HepG2 (cell line): ENCODE results near the gene DCLRE1C. TPM values are rescaled to one million over a fixed set of nuclear protein-coding genes. Genes with fewer than 3 reads are reported as not detected.

Source experiments
- E2F5 ChIP-seq: sonication (generic); formaldehyde crosslinking; conservative IDR thresholded peaks from 2 replicates; pipeline ENCODE4 v1.4.0; 2020; ENCODE audit warnings: missing genetic modification reagents
- EEA1 ChIP-seq: sonication (generic); formaldehyde crosslinking; IDR thresholded peaks from 2 replicates; pipeline ENCODE4 v1.5.1; 2020; ENCODE audit warnings: mild to moderate bottlenecking, missing genetic modification reagents, borderline replicate concordance
- MXD3 ChIP-seq: IDR thresholded peaks from 2 replicates; pipeline ENCODE4 v1.6.1; 2016; ENCODE audit warnings: mild to moderate bottlenecking, missing biosample characterization, missing genetic modification reagents
- NFKBIZ ChIP-seq: IDR thresholded peaks from 2 replicates; pipeline ENCODE4 v1.6.1; 2018; ENCODE audit warnings: missing genetic modification reagents, missing compliant biosample characterization
- RBM22 ChIP-seq: fragments of 200-400 bp; formaldehyde crosslinking; optimal IDR thresholded peaks from 2 replicates; pipeline ENCODE3; 2017; ENCODE audit warnings: mild to moderate bottlenecking, low read length, moderate library complexity
- SALL2 ChIP-seq: sonication (generic); formaldehyde crosslinking; IDR thresholded peaks from 2 replicates; pipeline ENCODE4 v1.8.1; 2023; ENCODE audit warnings: mild to moderate bottlenecking, missing genetic modification reagents, inconsistent platforms
- SMAD3 ChIP-seq: sonication (generic); formaldehyde crosslinking; IDR thresholded peaks from 2 replicates; pipeline ENCODE4 v1.4.0; 2020; ENCODE audit warnings: missing genetic modification reagents
- TBP ChIP-seq: sonication (generic); formaldehyde crosslinking; IDR thresholded peaks from 2 replicates; pipeline ENCODE4 v1.5.0; 2020; ENCODE audit warnings: missing genetic modification reagents
- TEAD2 ChIP-seq: sonication (generic); formaldehyde crosslinking; IDR thresholded peaks from 2 replicates; pipeline ENCODE4 v1.9.0; 2021; ENCODE audit warnings: missing genetic modification reagents
- ZBTB40 ChIP-seq, 2 experiments: fragments of 450-650 bp in 1 of 2; sonication (generic) in 1 of 2; formaldehyde crosslinking in 1 of 2; IDR thresholded peaks; 2 replicates each; pipeline versions ENCODE4 v1.6.1 to v1.8.0; 2016 to 2022; ENCODE audit warnings: antibody characterized with exemption in 1 of 2, mild to moderate bottlenecking in 1 of 2, missing genetic modification reagents in 1 of 2
- ZFP36 ChIP-seq: fragments of 150-350 bp; IDR thresholded peaks from 2 replicates; pipeline ENCODE4 v1.6.1; 2018; ENCODE audit warnings: borderline replicate concordance, low read length, low read depth; ENCODE audit not compliant: partially characterized antibody
- ZNF207 ChIP-seq: fragments of 450-650 bp; IDR thresholded peaks from 2 replicates; pipeline ENCODE4 v1.6.1; 2016; ENCODE audit warnings: antibody characterized with exemption, borderline replicate concordance
- ZNF333 ChIP-seq: sonication (generic); formaldehyde crosslinking; IDR thresholded peaks from 2 replicates; pipeline ENCODE4 v1.4.0; 2020; ENCODE audit warnings: mild to moderate bottlenecking, missing genetic modification reagents, borderline replicate concordance
- ZNF558 ChIP-seq: sonication (generic); formaldehyde crosslinking; IDR thresholded peaks from 2 replicates; pipeline ENCODE4 v1.9.0; 2022; ENCODE audit warnings: mild to moderate bottlenecking, missing genetic modification reagents, borderline replicate concordance
- ZNF770 ChIP-seq: sonication (generic); formaldehyde crosslinking; IDR thresholded peaks from 2 replicates; pipeline ENCODE4 v1.5.0; 2020; ENCODE audit warnings: mild to moderate bottlenecking, missing genetic modification reagents
- ZNF775 ChIP-seq: sonication (generic); formaldehyde crosslinking; IDR thresholded peaks from 2 replicates; pipeline ENCODE4 v1.4.0; 2020; ENCODE audit warnings: missing genetic modification reagents, mild to moderate bottlenecking, moderate library complexity, borderline replicate concordance
- polyA plus RNA-seq, 8 experiments: library from polyadenylated mRNA; depleted of rRNA in 3 of 8; stranded (reverse) in 7 of 8; unstranded in 1 of 8; fragments of >200 nt; fragmentation: Illumina TruSeq in 4 of 8; extraction: Trizol in 4 of 8; gene quantifications; 2 replicates each; pipeline versions ENCODE4 v1.2.1 to v1.2.3, GENCODE V29; 2011 to 2016; ENCODE audit warnings: low read depth in 4 of 8, missing spikeins in 1 of 8, mixed read lengths in 1 of 8; ENCODE audit not compliant: insufficient read depth in 1 of 8
- total RNA-seq, 5 experiments: library from RNA; depleted of rRNA; stranded (reverse); fragments of >200 nt; fragmentation: Illumina TruSeq; extraction: Trizol; gene quantifications; 2 replicates each; pipeline ENCODE4 v1.2.3, GENCODE V29; 2016; ENCODE audit warnings: low read depth in 1 of 5

The DCLRE1C gene
- total and polyA plus RNA-seq, 2 of the 13 experiments (the other 11 are each of a cell fraction or from before 2014, with no cell fraction given) = 3.0 to 10.3 TPM

GRCh38 chr10:14954001-14954770, at the start of gene DCLRE1C (continued):
- TF ChIP-seq ZBTB40 (IDR thresholded peaks at IDR 0.05) (no peak), ZBTB40 (CRISPR knock-in tag; IDR thresholded peaks at IDR 0.05) (peak; percentile 84), MXD3 (CRISPR knock-in tag) (peak; percentile 86), ZNF770 (CRISPR knock-in tag) (peak; percentile 54; the same call in 1 of the 2 replicates), ZFP36 (no peak), RBM22 (peak; percentile 44), ZNF775 (CRISPR knock-in tag) (0 out of 2 replicates have a peak, but pooled peaks have one; percentile 48), ZNF207 (no peak), ZNF558 (peak; percentile 95; the same call in 1 of the 2 replicates), NFKBIZ (CRISPR knock-in tag) (0 out of 2 replicates have a peak, but pooled peaks have one; percentile 59), EEA1 (CRISPR knock-in tag) (no peak), ZNF333 (CRISPR knock-in tag) (no peak; the same call in 1 of the 2 replicates), SALL2 (CRISPR knock-in tag) (peak; percentile 85; the same call in 1 of the 2 replicates), SMAD3 (CRISPR knock-in tag) (no peak), TEAD2 (CRISPR knock-in tag) (no peak), E2F5 (peak; percentile 97), TBP (CRISPR knock-in tag) (no peak)
